HepG2 (cell line): ENCODE measurements around the gene CAPN15. TPM values are rescaled to one million over a fixed set of nuclear protein-coding genes. Genes with fewer than 3 reads are reported as not detected.

Source experiments
- ATAC-seq: fragments of 200-7000 bp; cut with Tn5 transposase; 3 replicates; pipeline ENCODE4 v1.9.1; 2020; ENCODE audit warnings: mild to moderate bottlenecking, moderate library complexity
- BruUV-seq: library from RNA; stranded (reverse); fragments of 400-500 nt; replicated peaks from 2 replicates; lab custom pipeline; 2021; lab: Mats Ljungman, UMichigan
- CTCF ChIA-PET: fragments of 300-600 bp; formaldehyde crosslinking; extraction: SDS; loops from one replicate; lab custom pipeline; 2021; ENCODE audit warnings: low total read pairs, inconsistent platforms, low intra/inter-chr PET ratio; lab: Yijun Ruan, JAX
- POLR2A ChIA-PET: fragments of 350-600 bp; sonication (Branson Sonifier 250); formaldehyde crosslinking; loops from one replicate; lab custom pipeline; 2020; ENCODE audit warnings: antibody characterized with exemption, inconsistent platforms; lab: Yijun Ruan, JAX
- DNase-seq: peaks from one replicate; pipeline ENCODE4 v3.0.0-alpha.2; 2015; ENCODE audit warnings: low spot score
- FAIRE-seq: peaks from 3 replicates; lab custom pipeline; 2011; peaks lifted over from hg19 to GRCh38; lab: Jason Lieb, UNC
- H2AFZ ChIP-seq: one replicate; pipeline ENCODE4 v1.6.1; 2011; ENCODE audit warnings: low read length, inconsistent platforms
- H3K27ac ChIP-seq: fragments of 300-600 bp; 3 replicates; pipeline ENCODE4 v1.8.0; 2011; ENCODE audit warnings: mixed run types, mild to moderate bottlenecking, mixed read lengths, low read length, inconsistent platforms; ENCODE audit not compliant: insufficient read depth; ENCODE audit errors: extremely low read length
- H3K27me3 ChIP-seq, 2 experiments: fragments of 200-600 bp in 1 of 2; 2 replicates in 1 of 2; 3 replicates in 1 of 2; pipeline versions ENCODE4 v1.6.0 to v1.8.0; 2011; ENCODE audit warnings: low read length in 2 of 2, mild to moderate bottlenecking in 2 of 2, moderate library complexity in 2 of 2, inconsistent platforms in 1 of 2; ENCODE audit not compliant: insufficient read depth in 2 of 2, control insufficient read depth in 1 of 2
- H3K36me3 ChIP-seq, 2 experiments: fragments of 200-600 bp in 1 of 2; replicated peaks in 1 of 2; 2 replicates in 1 of 2; 3 replicates in 1 of 2; pipeline versions ENCODE4 v1.5.1 to v1.8.0; 2011; ENCODE audit warnings: low read length in 2 of 2, inconsistent platforms in 1 of 2; ENCODE audit not compliant: insufficient read depth in 2 of 2, control insufficient read depth in 1 of 2
- H3K4me1 ChIP-seq: 2 replicates; pipeline ENCODE4 v1.5.1; 2012; ENCODE audit warnings: low read length, inconsistent platforms; ENCODE audit not compliant: insufficient read depth
- H3K4me2 ChIP-seq: 2 replicates; pipeline ENCODE4 v1.6.0; 2011; ENCODE audit warnings: low read depth, low read length, inconsistent platforms
- H3K4me3 ChIP-seq, 3 experiments: fragments of 200-600 bp in 1 of 3; sonication (generic), shearing (Covaris generic) in 1 of 3; replicated peaks in 1 of 3; 2 replicates each; pipeline ENCODE4 v1.5.1; 2011 to 2016; ENCODE audit warnings: low read length in 3 of 3, inconsistent platforms in 2 of 3, low read depth in 2 of 3, mild to moderate bottlenecking in 2 of 3, control low read depth in 1 of 3, mixed read lengths in 1 of 3; ENCODE audit not compliant: insufficient read depth in 1 of 3
- H3K79me2 ChIP-seq: one replicate; pipeline ENCODE4 v1.6.1; 2011; ENCODE audit warnings: low read length, inconsistent platforms; ENCODE audit not compliant: insufficient read depth
- H3K9ac ChIP-seq: 2 replicates; pipeline ENCODE4 v1.6.0; 2011; ENCODE audit warnings: mild to moderate bottlenecking, low read depth, low read length, inconsistent platforms; ENCODE audit not compliant: insufficient read depth
- H3K9me3 ChIP-seq: 2 replicates; pipeline ENCODE4 v1.5.1; 2012; ENCODE audit warnings: mild to moderate bottlenecking, low read length
- H4K20me1 ChIP-seq: 2 replicates; pipeline ENCODE4 v1.6.0; 2011; ENCODE audit warnings: inconsistent platforms, mild to moderate bottlenecking, low read length, moderate library complexity; ENCODE audit not compliant: insufficient read depth
- AGO2 ChIP-seq: fragments of 200-400 bp; formaldehyde crosslinking; optimal IDR thresholded peaks from 2 replicates; pipeline ENCODE3; 2017; ENCODE audit warnings: mild to moderate bottlenecking, low read depth, low read length, moderate library complexity
- CBX5 ChIP-seq: sonication (generic); formaldehyde crosslinking; IDR thresholded peaks from 2 replicates; pipeline ENCODE4 v1.4.0; 2020; ENCODE audit warnings: missing genetic modification reagents, borderline replicate concordance
- HNRNPK ChIP-seq: fragments of 200-400 bp; formaldehyde crosslinking; IDR thresholded peaks from 2 replicates; pipeline ENCODE4 v1.6.1; 2018; ENCODE audit warnings: low read length, low read depth, moderate library complexity, mild to moderate bottlenecking; ENCODE audit not compliant: poor library complexity, severe bottlenecking
- HNRNPL ChIP-seq: fragments of 200-400 bp; formaldehyde crosslinking; IDR thresholded peaks from 2 replicates; pipeline ENCODE4 v1.6.1; 2017; ENCODE audit warnings: mild to moderate bottlenecking, low read depth, low read length
- POLR2A ChIP-seq, 2 experiments: IDR thresholded peaks; 2 replicates each; pipeline ENCODE4 v1.6.1; 2011; ENCODE audit warnings: low read depth in 2 of 2, low read length in 2 of 2, mild to moderate bottlenecking in 1 of 2, moderate library complexity in 1 of 2; ENCODE audit not compliant: insufficient read depth in 1 of 2
- SRF ChIP-seq: IDR thresholded peaks from 2 replicates; pipeline ENCODE4 v1.6.1; 2011; ENCODE audit warnings: mild to moderate bottlenecking, low read depth, low read length, moderate library complexity
- ZNF468 ChIP-seq: sonication (generic); formaldehyde crosslinking; IDR thresholded peaks from 2 replicates; pipeline ENCODE4 v1.8.0; 2022; ENCODE audit warnings: mild to moderate bottlenecking, moderate library complexity, missing genetic modification reagents
- ZNF547 ChIP-seq: sonication (generic); formaldehyde crosslinking; IDR thresholded peaks from 2 replicates; pipeline ENCODE4 v1.5.1; 2020; ENCODE audit warnings: mild to moderate bottlenecking, missing genetic modification reagents
- ZZZ3 ChIP-seq: sonication (generic); formaldehyde crosslinking; IDR thresholded peaks from 2 replicates; pipeline ENCODE4 v1.4.0; 2020; ENCODE audit warnings: missing genetic modification reagents, mild to moderate bottlenecking, borderline replicate concordance
- WGBS: methylation state at CpG from one replicate; pipeline ENCODE4 v1.1.6; 2017; ENCODE audit warnings: low lambda C conversion rate; 5-methylcytosine and 5-hydroxymethylcytosine counted together
- in situ Hi-C: cut with HindIII; loops from 2 replicates; pipeline ENCODE4 v1.10.0; 2017; ENCODE audit warnings: low pct_unique_long_range_greater_than_20kb; ENCODE audit not compliant: extremely low pct_ligation_motif_present
- intact Hi-C: fragments of 100-400 bp; cut with micrococcal nuclease; formaldehyde crosslinking; loops from one replicate; pipeline ENCODE4 v1.10.0; 2022; ENCODE audit not compliant: unreplicated experiment
- polyA plus RNA-seq, 8 experiments: library from polyadenylated mRNA; depleted of rRNA in 3 of 8; stranded (reverse) in 7 of 8; unstranded in 1 of 8; fragments of >200 nt; fragmentation: Illumina TruSeq in 4 of 8; extraction: Trizol in 4 of 8; gene quantifications; 2 replicates each; pipeline versions ENCODE4 v1.2.1 to v1.2.3, GENCODE V29; 2011 to 2016; ENCODE audit warnings: low read depth in 4 of 8, missing spikeins in 1 of 8, mixed read lengths in 1 of 8; ENCODE audit not compliant: insufficient read depth in 1 of 8
- total RNA-seq, 5 experiments: library from RNA; depleted of rRNA; stranded (reverse); fragments of >200 nt; fragmentation: Illumina TruSeq; extraction: Trizol; gene quantifications; 2 replicates each; pipeline ENCODE4 v1.2.3, GENCODE V29; 2016; ENCODE audit warnings: low read depth in 1 of 5

The CAPN15 gene
- total and polyA plus RNA-seq, 2 of the 13 experiments (the other 11 are each of a cell fraction or from before 2014, with no cell fraction given), result 14.9 to 24.5 TPM

DNA sequence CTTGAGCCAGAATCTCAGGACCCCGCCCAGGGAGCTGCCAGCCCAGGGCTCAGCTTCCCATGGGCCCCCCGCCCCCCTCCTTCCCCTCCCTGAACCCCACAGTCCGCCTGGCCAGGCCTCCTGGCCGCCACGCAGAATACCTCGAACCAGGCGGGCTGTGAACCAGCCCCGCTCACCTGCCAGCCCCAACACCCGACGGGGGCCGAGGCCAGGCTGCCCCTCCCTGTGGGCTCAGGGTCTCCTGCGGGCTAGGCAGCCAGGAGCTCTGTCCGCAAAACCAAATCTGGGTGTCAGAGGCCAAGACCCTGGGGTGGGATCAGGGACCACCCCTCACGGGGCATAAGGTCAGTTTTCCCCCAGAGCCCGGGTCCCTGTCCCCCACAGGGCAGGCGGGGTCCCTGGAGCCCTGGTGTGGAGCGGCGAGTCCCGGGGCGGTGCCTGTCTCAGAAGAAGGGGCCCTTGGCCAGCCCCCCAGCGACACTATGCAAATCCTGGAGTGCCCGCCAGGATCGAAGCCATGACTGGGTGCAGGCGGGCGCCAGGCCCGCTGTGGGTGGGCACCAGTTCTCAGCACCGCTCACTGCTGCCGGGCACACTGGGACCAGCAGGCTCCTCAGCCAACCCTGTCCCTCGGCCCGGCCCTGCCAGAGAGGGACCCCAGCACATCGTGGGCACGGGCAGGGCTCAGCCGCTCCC lies 26.2 kb downstream of the CAPN15 start:
- in situ Hi-C loops (no loop called here), intact Hi-C loops (no loop called here)
- ChIA-PET CTCF (no interaction called here), POLR2A (interaction anchor here (1.0 kb wide), 1 partner anchor 10 kb away, joined by 3 read pairs; no protein-coding TSS in a partner anchor)
- no peak for TF ChIP-seq ZZZ3
- TF ChIP-seq HNRNPL, result peak; percentile 94
- TF ChIP-seq SRF, result no peak
- TF ChIP-seq ZNF468 (CRISPR knock-in tag), result no peak
- TF ChIP-seq AGO2, result peak; percentile 63
- no peak for TF ChIP-seq CBX5 (CRISPR knock-in tag)
- TF ChIP-seq POLR2A (IDR thresholded peaks at IDR 0.05; ENCODE audit: insufficient read depth in 1 of 2, low read depth in 2 of 2, low read length in 2 of 2), result 0 out of 4 replicates have a peak, but pooled peaks of 1 of the 2 experiments have one; percentile 14
- TF ChIP-seq HNRNPK, result peak; percentile 13
- no peak for TF ChIP-seq ZNF547 (CRISPR knock-in tag)
- Histone ChIP-seq H3K27ac (peak overlapping the region; percentile 67), H3K79me2 (no peaks in the 10 kb centered on the region), H4K20me1 (no peaks in the 10 kb centered on the region), H3K36me3 (peaks cover 2 to 4% of the 10 kb centered on the region in 2 experiments; a peak in 2 of 5 replicates), H3K4me2 (no peak overlapping the region; the same call in 1 of the 2 replicates), H3K9ac (no peak overlapping the region), H3K27me3 (0 out of 5 replicates have a peak, but pooled peaks cover 0 to 5% of the 10 kb centered on the region in 2 experiments), H3K4me3 (no peak overlapping the region), H3K4me1 (peaks cover 52% of the 10 kb centered on the region), H3K9me3 (no peaks in the 10 kb centered on the region), H2AFZ (no peak overlapping the region)
- FAIRE-seq, result no peak
- DNase-seq, result no peak
- no peak for ATAC-seq
- BruUV-seq, result TSS peak; percentile 39
- WGBS, result 98% methylated on average over 9 of the region's 33 CpGs
